Effector memory CD4-positive, alpha-beta T cell (primary cell): Measurements from ENCODE around the gene PLEKHF1.
"Not testable (repeated sequence)": the region's sequence is repeated elsewhere in the genome, so short reads cannot be mapped to it uniquely, and the experiment has no call there.

Experiments
- DNase-seq, 3 donors: peaks; one replicate each; pipeline ENCODE4 v3.0.0-alpha.2; 2020
- H3K27ac ChIP-seq: 2 replicates; pipeline ENCODE4 v1.7.0; 2013; ENCODE audit warnings: mild to moderate bottlenecking, low read length, moderate library complexity; ENCODE audit not compliant: insufficient read depth, poor library complexity, severe bottlenecking
- H3K27me3 ChIP-seq: replicated peaks from 2 replicates; pipeline ENCODE4 v1.7.0; 2013; ENCODE audit warnings: mild to moderate bottlenecking, low read length; ENCODE audit not compliant: insufficient read depth, control insufficient read depth, poor library complexity, severe bottlenecking
- H3K36me3 ChIP-seq: 2 replicates; pipeline ENCODE4 v1.7.0; 2013; ENCODE audit warnings: mild to moderate bottlenecking, low read length, moderate library complexity; ENCODE audit not compliant: control insufficient read depth, insufficient read depth
- H3K4me1 ChIP-seq: 2 replicates; pipeline ENCODE4 v1.7.0; 2013; ENCODE audit warnings: low read length, mild to moderate bottlenecking; ENCODE audit not compliant: control insufficient read depth, insufficient read depth, poor library complexity, severe bottlenecking
- H3K4me3 ChIP-seq: 2 replicates; pipeline ENCODE4 v1.7.0; 2013; ENCODE audit warnings: low read length, low read depth, mild to moderate bottlenecking; ENCODE audit not compliant: insufficient read depth, poor library complexity, severe bottlenecking
- H3K9me3 ChIP-seq: 2 replicates; pipeline ENCODE4 v1.7.0; 2013; ENCODE audit warnings: mild to moderate bottlenecking, low read length, moderate library complexity; ENCODE audit not compliant: control insufficient read depth

Gene PLEKHF1

GRCh38 chr19:29623726-29624488 is 41.4 kb upstream of the PLEKHF1 start:
- H3K9me3 ChIP-seq, result no peaks in the 10 kb centered on the region
- DNase-seq, result peak in 1 of 3 donors; percentile 4
- peaks cover 35% of the 10 kb centered on the region for H3K4me1 ChIP-seq
- H3K36me3 ChIP-seq, result no peaks in the 10 kb centered on the region
- no peaks in the 10 kb centered on the region for H3K27me3 ChIP-seq
- peak overlapping the region; percentile 53 for H3K27ac ChIP-seq
- peak overlapping the region; percentile 4 for H3K4me3 ChIP-seq

- DNase-seq, result no peak
- Histone ChIP-seq H3K4me3 (peak overlapping the region; percentile 4), H3K4me1 (peaks cover 35% of the 10 kb centered on the region), H3K27me3 (no peaks in the 10 kb centered on the region), H3K27ac (peak overlapping the region; percentile 53), H3K36me3 (no peaks in the 10 kb centered on the region), H3K9me3 (no peaks in the 10 kb centered on the region)
Measured at GRCh38 chr19:29624489-29625185, 40.6 kb upstream of the PLEKHF1 start.

GRCh38 chr19:29625186-29625651 is 40.0 kb upstream of the PLEKHF1 start:
- Histone ChIP-seq H3K27me3 (no peaks in the 10 kb centered on the region), H3K9me3 (no peaks in the 10 kb centered on the region), H3K27ac (peak overlapping the region; percentile 53), H3K4me3 (no peak overlapping the region), H3K36me3 (no peaks in the 10 kb centered on the region), H3K4me1 (peaks cover 35% of the 10 kb centered on the region)
- DNase-seq, result no peak

- no peak for DNase-seq
- H3K27me3 ChIP-seq, result no peaks in the 10 kb centered on the region
- H3K4me1 ChIP-seq, result peaks cover 26% of the 10 kb centered on the region
- no peak overlapping the region for H3K4me3 ChIP-seq
- H3K27ac ChIP-seq, result no peak overlapping the region
- H3K9me3 ChIP-seq, result no peaks in the 10 kb centered on the region
- no peaks in the 10 kb centered on the region for H3K36me3 ChIP-seq
Measured at GRCh38 chr19:29626386-29626785, 38.9 kb upstream of the PLEKHF1 start.

- not testable (repeated sequence) for H3K4me3 ChIP-seq, H3K27ac ChIP-seq, H3K36me3 ChIP-seq, H3K9me3 ChIP-seq, DNase-seq, H3K27me3 ChIP-seq
- peaks cover 24% of the 10 kb centered on the region for H3K4me1 ChIP-seq
Measured at GRCh38 chr19:29626832-29627231, 38.4 kb upstream of the PLEKHF1 start.

GRCh38 chr19:29628661-29629385 is 36.4 kb upstream of the PLEKHF1 start:
- Histone ChIP-seq H3K27ac (no peak overlapping the region), H3K4me3 (no peak overlapping the region), H3K4me1 (peaks cover 10% of the 10 kb centered on the region), H3K36me3 (no peaks in the 10 kb centered on the region), H3K9me3 (no peaks in the 10 kb centered on the region), H3K27me3 (no peaks in the 10 kb centered on the region)
- no peak for DNase-seq

GRCh38 chr19:29629836-29630534 is 35.3 kb upstream of the PLEKHF1 start:
- no peak overlapping the region for H3K4me3 ChIP-seq
- H3K4me1 ChIP-seq, result no peaks in the 10 kb centered on the region
- H3K9me3 ChIP-seq, result no peaks in the 10 kb centered on the region
- DNase-seq, result no peak
- H3K27ac ChIP-seq, result no peak overlapping the region
- no peaks in the 10 kb centered on the region for H3K27me3 ChIP-seq
- H3K36me3 ChIP-seq, result no peaks in the 10 kb centered on the region

GRCh38 chr19:29630655-29631054 is 34.6 kb upstream of the PLEKHF1 start:
- Histone ChIP-seq H3K4me3 (no peak overlapping the region), H3K36me3 (no peaks in the 10 kb centered on the region), H3K27me3 (no peaks in the 10 kb centered on the region), H3K9me3 (no peaks in the 10 kb centered on the region), H3K27ac (no peak overlapping the region), H3K4me1 (no peaks in the 10 kb centered on the region)
- no peak for DNase-seq

- Histone ChIP-seq H3K4me3 (no peak overlapping the region), H3K4me1 (no peaks in the 10 kb centered on the region), H3K27ac (no peak overlapping the region), H3K9me3 (no peaks in the 10 kb centered on the region), H3K36me3 (no peaks in the 10 kb centered on the region), H3K27me3 (no peaks in the 10 kb centered on the region)
- no peak for DNase-seq
Measured at GRCh38 chr19:29631450-29631849, 33.8 kb upstream of the PLEKHF1 start.
